PFSK-1 (cell line): ENCODE results near the gene LHPP.

Source experiments
- FOXP2 ChIP-seq: optimal IDR thresholded peaks from 2 replicates; pipeline ENCODE3; 2011; ENCODE audit warnings: borderline replicate concordance, control low read depth, inconsistent platforms; ENCODE audit not compliant: insufficient read depth; ENCODE audit errors: extremely low read length, extremely low read depth
- POLR2AphosphoS5 ChIP-seq: IDR thresholded peaks from 2 replicates; pipeline ENCODE4 v1.6.1; 2012; ENCODE audit warnings: low read depth, mild to moderate bottlenecking, control low read depth, low read length, moderate library complexity
- REST ChIP-seq, 2 experiments: IDR thresholded peaks; 2 replicates each; pipeline versions ENCODE4 v1.6.1 to v1.8.0; 2011 to 2012; ENCODE audit warnings: low read depth in 2 of 2, low read length in 2 of 2, control low read depth in 1 of 2, inconsistent platforms in 1 of 2, mild to moderate bottlenecking in 1 of 2, moderate library complexity in 1 of 2; ENCODE audit not compliant: insufficient read depth in 1 of 2
- SIN3A ChIP-seq: IDR thresholded peaks from 2 replicates; pipeline ENCODE4 v1.6.1; 2012; ENCODE audit warnings: mild to moderate bottlenecking, low read length, moderate library complexity, borderline replicate concordance; ENCODE audit not compliant: insufficient read depth
- TAF1 ChIP-seq: IDR thresholded peaks from 2 replicates; pipeline ENCODE4 v1.6.1; 2012; ENCODE audit warnings: low read length, control low read depth, borderline replicate concordance; ENCODE audit not compliant: insufficient read depth

The LHPP gene

GRCh38 chr10:124594240-124594639 lies 132.6 kb downstream of the LHPP start:
- TF ChIP-seq TAF1 (no peak), SIN3A (no peak), FOXP2 (no peak), POLR2AphosphoS5 (no peak), REST (IDR thresholded peaks at IDR 0.05; ENCODE audit: insufficient read depth in 1 of 2, low read depth in 2 of 2, low read length in 2 of 2) (no peak)

GRCh38 chr10:124595143-124595883 lies 133.7 kb downstream of the LHPP start:
- TF ChIP-seq SIN3A = no peak
- no peak for TF ChIP-seq POLR2AphosphoS5
- no peak for TF ChIP-seq TAF1
- TF ChIP-seq REST (IDR thresholded peaks at IDR 0.05; ENCODE audit: insufficient read depth in 1 of 2, low read depth in 2 of 2, low read length in 2 of 2) = no peak
- no peak for TF ChIP-seq FOXP2

- no peak for TF ChIP-seq TAF1
- no peak for TF ChIP-seq REST (IDR thresholded peaks at IDR 0.05; ENCODE audit: insufficient read depth in 1 of 2, low read depth in 2 of 2, low read length in 2 of 2)
- TF ChIP-seq SIN3A = no peak
- TF ChIP-seq FOXP2 = no peak
- TF ChIP-seq POLR2AphosphoS5 = no peak
Measured at GRCh38 chr10:124596116-124596785, 134.6 kb downstream of the LHPP start.

- TF ChIP-seq POLR2AphosphoS5 = no peak
- no peak for TF ChIP-seq SIN3A
- no peak for TF ChIP-seq TAF1
- no peak for TF ChIP-seq FOXP2
- TF ChIP-seq REST (IDR thresholded peaks at IDR 0.05; ENCODE audit: insufficient read depth in 1 of 2, low read depth in 2 of 2, low read length in 2 of 2) = no peak
Measured at GRCh38 chr10:124596962-124597845, 135.6 kb downstream of the LHPP start.
